BLaER1 (cell line): ENCODE measurements around the gene PROC.
A peak's percentile ranks its signal among the peaks of the same experiment; 100 is the strongest.

Experiments
- H3K27ac ChIP-seq: shearing (Covaris generic); formaldehyde crosslinking; 2 replicates; pipeline ENCODE4 v1.8.1; 2022
- H3K27me3 ChIP-seq: shearing (Covaris generic); formaldehyde crosslinking; 2 replicates; pipeline ENCODE4 v1.8.1; 2022
- H3K36me3 ChIP-seq: shearing (Covaris generic); formaldehyde crosslinking; 2 replicates; pipeline ENCODE4 v1.8.1; 2022
- H3K4me1 ChIP-seq: shearing (Covaris generic); formaldehyde crosslinking; 2 replicates; pipeline ENCODE4 v1.8.1; 2022
- H3K4me2 ChIP-seq: shearing (Covaris generic); formaldehyde crosslinking; 2 replicates; pipeline ENCODE4 v1.8.1; 2022
- H3K4me3 ChIP-seq: shearing (Covaris generic); formaldehyde crosslinking; 2 replicates; pipeline ENCODE4 v1.8.1; 2022
- H3K9ac ChIP-seq: shearing (Covaris generic); formaldehyde crosslinking; 2 replicates; pipeline ENCODE4 v1.8.1; 2022
- H3K9me3 ChIP-seq: shearing (Covaris generic); formaldehyde crosslinking; 2 replicates; pipeline ENCODE4 v1.8.1; 2022
- H4K20me1 ChIP-seq: shearing (Covaris generic); formaldehyde crosslinking; 2 replicates; pipeline ENCODE4 v1.8.1; 2022
- Cebpa-rat ChIP-seq: shearing (Covaris generic); IDR thresholded peaks from 2 replicates; pipeline ENCODE4 v1.8.1; 2022

Gene PROC

GRCh38 chr2:127421116-127421800 lies 3.0 kb downstream of the PROC start:
- Histone ChIP-seq H3K4me1 (peaks cover 52% of the 10 kb centered on the region), H3K4me3 (no peak overlapping the region), H3K27me3 (peaks cover 51% of the 10 kb centered on the region), H3K9me3 (no peaks in the 10 kb centered on the region), H3K4me2 (0 out of 2 replicates have a peak overlapping the region, but pooled peaks have one; percentile 88), H3K27ac (no peak overlapping the region), H3K36me3 (no peaks in the 10 kb centered on the region), H3K9ac (no peak overlapping the region), H4K20me1 (peaks cover 10% of the 10 kb centered on the region)
- TF ChIP-seq Cebpa-rat: no peak

GRCh38 chr2:127421871-127422558 lies 3.8 kb downstream of the PROC start:
- no peak overlapping the region; the same call in 1 of the 2 replicates for H3K4me3 ChIP-seq
- H3K27me3 ChIP-seq: peaks cover 43% of the 10 kb centered on the region
- H3K36me3 ChIP-seq: no peaks in the 10 kb centered on the region
- H4K20me1 ChIP-seq: peaks cover 10% of the 10 kb centered on the region
- no peak overlapping the region for H3K27ac ChIP-seq
- no peak for TF ChIP-seq Cebpa-rat
- no peak overlapping the region for H3K9ac ChIP-seq
- no peaks in the 10 kb centered on the region for H3K9me3 ChIP-seq
- H3K4me2 ChIP-seq: peak overlapping the region; percentile 88
- peaks cover 44% of the 10 kb centered on the region for H3K4me1 ChIP-seq

- Histone ChIP-seq H3K27ac (no peak overlapping the region), H3K4me1 (peaks cover 41% of the 10 kb centered on the region), H3K4me2 (peak overlapping the region; percentile 88), H3K4me3 (peak overlapping the region; percentile 57), H4K20me1 (peaks cover 10% of the 10 kb centered on the region), H3K9me3 (no peaks in the 10 kb centered on the region), H3K9ac (no peak overlapping the region), H3K36me3 (no peaks in the 10 kb centered on the region), H3K27me3 (peaks cover 38% of the 10 kb centered on the region)
- TF ChIP-seq Cebpa-rat: no peak
Observed at GRCh38 chr2:127422559-127423477, 4.6 kb downstream of the PROC start.

- no peak for TF ChIP-seq Cebpa-rat
- H3K4me3 ChIP-seq: peak overlapping the region; percentile 57
- H3K4me2 ChIP-seq: peak overlapping the region; percentile 88
- H3K36me3 ChIP-seq: no peaks in the 10 kb centered on the region
- no peak overlapping the region for H3K27ac ChIP-seq
- no peak overlapping the region for H3K9ac ChIP-seq
- H3K27me3 ChIP-seq: peaks cover 38% of the 10 kb centered on the region
- H4K20me1 ChIP-seq: peaks cover 10% of the 10 kb centered on the region
- peaks cover 41% of the 10 kb centered on the region for H3K4me1 ChIP-seq
- no peaks in the 10 kb centered on the region for H3K9me3 ChIP-seq
Observed at GRCh38 chr2:127423478-127423843, 5.2 kb downstream of the PROC start.

- TF ChIP-seq Cebpa-rat: no peak
- Histone ChIP-seq H3K4me3 (no peak overlapping the region), H4K20me1 (peaks cover 10% of the 10 kb centered on the region), H3K4me2 (peak overlapping the region; percentile 88), H3K9ac (no peak overlapping the region), H3K27me3 (peaks cover 38% of the 10 kb centered on the region), H3K27ac (no peak overlapping the region), H3K9me3 (no peaks in the 10 kb centered on the region), H3K36me3 (no peaks in the 10 kb centered on the region), H3K4me1 (peaks cover 39% of the 10 kb centered on the region)
Observed at GRCh38 chr2:127423880-127424279, 5.7 kb downstream of the PROC start.

- H3K36me3 ChIP-seq: no peaks in the 10 kb centered on the region
- H3K27me3 ChIP-seq: peaks cover 38% of the 10 kb centered on the region
- H3K27ac ChIP-seq: no peak overlapping the region
- H4K20me1 ChIP-seq: peaks cover 10% of the 10 kb centered on the region
- no peak overlapping the region for H3K4me3 ChIP-seq
- H3K9ac ChIP-seq: no peak overlapping the region
- H3K4me1 ChIP-seq: peaks cover 29% of the 10 kb centered on the region
- no peak for TF ChIP-seq Cebpa-rat
- H3K4me2 ChIP-seq: no peak overlapping the region
- no peaks in the 10 kb centered on the region for H3K9me3 ChIP-seq
Observed at GRCh38 chr2:127424598-127425520, 6.6 kb downstream of the PROC start.

GRCh38 chr2:127425540-127426490 lies 7.6 kb downstream of the PROC start:
- peaks cover 38% of the 10 kb centered on the region for H3K27me3 ChIP-seq
- H4K20me1 ChIP-seq: peaks cover 10% of the 10 kb centered on the region
- no peak overlapping the region for H3K4me3 ChIP-seq
- H3K27ac ChIP-seq: no peak overlapping the region
- no peak overlapping the region for H3K9ac ChIP-seq
- H3K4me1 ChIP-seq: peaks cover 22% of the 10 kb centered on the region
- no peaks in the 10 kb centered on the region for H3K9me3 ChIP-seq
- H3K36me3 ChIP-seq: no peaks in the 10 kb centered on the region
- H3K4me2 ChIP-seq: no peak overlapping the region
- TF ChIP-seq Cebpa-rat: no peak
